H1 (cell line): ENCODE results near the gene CNPY4. TPM values are rescaled to one million over a fixed set of nuclear protein-coding genes. Genes with fewer than 3 reads are reported as not detected.

ENCODE experiments used
- CHD7 ChIP-seq: fragments of 300-600 bp; sonication (generic); IDR thresholded peaks from 2 replicates; pipeline ENCODE4 v1.7.1; 2012; ENCODE audit warnings: low read length, moderate library complexity, mild to moderate bottlenecking, inconsistent platforms; ENCODE audit not compliant: insufficient replicate concordance
- polyA plus RNA-seq, 7 experiments: library from polyadenylated mRNA; depleted of rRNA in 3 of 7; stranded (reverse) in 5 of 7; unstranded in 2 of 7; fragments of >200 nt in 5 of 7; fragments of 200-250 nt in 2 of 7; gene quantifications; 1 replicate in 5 of 7; 2 replicates in 1 of 7; 4 replicates in 1 of 7; pipeline versions ENCODE4 v1.2.1 to v1.2.3, GENCODE V29; 2011 to 2013; ENCODE audit warnings: missing spikeins in 2 of 7, mixed read lengths in 2 of 7
- total RNA-seq: library from RNA; stranded (reverse); fragmentation: NEBNext Ultra II Directional; extraction: Animal tissue kit (Norgen Biotek cat#: 25700); gene quantifications from 2 replicates; pipeline ENCODE4 v1.2.1, GENCODE V29; 2021
- TF ChIP-seq, protein P1 (sequence below), 3 experiments: IDR thresholded peaks; 1 replicate in 2 of 3; 2 replicates in 1 of 3; pipeline versions ENCODE4 v1.5.1 to v1.6.1; 2011; ENCODE audit warnings: low read length in 3 of 3, mild to moderate bottlenecking in 3 of 3, inconsistent platforms in 2 of 3, low read depth in 1 of 3, moderate library complexity in 1 of 3; ENCODE audit not compliant: insufficient read depth in 1 of 3; ENCODE audit errors: control extremely low read depth in 1 of 3
- TF ChIP-seq, protein P2 (sequence below): IDR thresholded peaks from 2 replicates; pipeline ENCODE4 v1.6.1; 2012; ENCODE audit warnings: low read length, inconsistent platforms

Gene CNPY4
- total and polyA plus RNA-seq, 2 of the 8 experiments (the other 6 are each of a cell fraction or from before 2014, with no cell fraction given) = 10.2 to 15.3 TPM

- TF ChIP-seq, protein P1, sequence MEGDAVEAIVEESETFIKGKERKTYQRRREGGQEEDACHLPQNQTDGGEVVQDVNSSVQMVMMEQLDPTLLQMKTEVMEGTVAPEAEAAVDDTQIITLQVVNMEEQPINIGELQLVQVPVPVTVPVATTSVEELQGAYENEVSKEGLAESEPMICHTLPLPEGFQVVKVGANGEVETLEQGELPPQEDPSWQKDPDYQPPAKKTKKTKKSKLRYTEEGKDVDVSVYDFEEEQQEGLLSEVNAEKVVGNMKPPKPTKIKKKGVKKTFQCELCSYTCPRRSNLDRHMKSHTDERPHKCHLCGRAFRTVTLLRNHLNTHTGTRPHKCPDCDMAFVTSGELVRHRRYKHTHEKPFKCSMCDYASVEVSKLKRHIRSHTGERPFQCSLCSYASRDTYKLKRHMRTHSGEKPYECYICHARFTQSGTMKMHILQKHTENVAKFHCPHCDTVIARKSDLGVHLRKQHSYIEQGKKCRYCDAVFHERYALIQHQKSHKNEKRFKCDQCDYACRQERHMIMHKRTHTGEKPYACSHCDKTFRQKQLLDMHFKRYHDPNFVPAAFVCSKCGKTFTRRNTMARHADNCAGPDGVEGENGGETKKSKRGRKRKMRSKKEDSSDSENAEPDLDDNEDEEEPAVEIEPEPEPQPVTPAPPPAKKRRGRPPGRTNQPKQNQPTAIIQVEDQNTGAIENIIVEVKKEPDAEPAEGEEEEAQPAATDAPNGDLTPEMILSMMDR (IDR thresholded peaks at IDR 0.05; ENCODE audit: control extremely low read depth in 1 of 3, insufficient read depth in 1 of 3, low read depth in 1 of 3, low read length in 3 of 3) = peak in 1 of 3 experiments; percentile 28; a peak in 1 of 4 replicates
- TF ChIP-seq CHD7 = peak; percentile 37
- TF ChIP-seq, protein P2, sequence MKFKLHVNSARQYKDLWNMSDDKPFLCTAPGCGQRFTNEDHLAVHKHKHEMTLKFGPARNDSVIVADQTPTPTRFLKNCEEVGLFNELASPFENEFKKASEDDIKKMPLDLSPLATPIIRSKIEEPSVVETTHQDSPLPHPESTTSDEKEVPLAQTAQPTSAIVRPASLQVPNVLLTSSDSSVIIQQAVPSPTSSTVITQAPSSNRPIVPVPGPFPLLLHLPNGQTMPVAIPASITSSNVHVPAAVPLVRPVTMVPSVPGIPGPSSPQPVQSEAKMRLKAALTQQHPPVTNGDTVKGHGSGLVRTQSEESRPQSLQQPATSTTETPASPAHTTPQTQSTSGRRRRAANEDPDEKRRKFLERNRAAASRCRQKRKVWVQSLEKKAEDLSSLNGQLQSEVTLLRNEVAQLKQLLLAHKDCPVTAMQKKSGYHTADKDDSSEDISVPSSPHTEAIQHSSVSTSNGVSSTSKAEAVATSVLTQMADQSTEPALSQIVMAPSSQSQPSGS = peak; percentile 90
Observed at GRCh38 chr7:100091411-100092181, 27.8 kb upstream of the CNPY4 start (continued).
